AG04450 (cell line): ENCODE results near the gene STIP1. TPM values are rescaled to one million over a fixed set of nuclear protein-coding genes. Genes with fewer than 3 reads are reported as not detected.

Source experiments
- CTCF ChIA-PET: fragments of 300-600, 350-600 bp; formaldehyde crosslinking; extraction: SDS; loops from one replicate; lab custom pipeline; 2022; ENCODE audit warnings: antibody characterized with exemption, inconsistent platforms; lab: Charles Lee
- POLR2A ChIA-PET: fragments of 350-600 bp; formaldehyde crosslinking; extraction: SDS; loops from one replicate; lab custom pipeline; 2021; ENCODE audit warnings: antibody characterized with exemption, inconsistent platforms; lab: Yijun Ruan, JAX
- DNase-seq: peaks from one replicate; pipeline ENCODE4 v3.0.0-alpha.2; 2011; ENCODE audit warnings: low read depth, low spot score
- H3K27ac ChIP-seq: one replicate; pipeline ENCODE4 v1.5.1; 2012; ENCODE audit warnings: low read depth, low read length, control low read depth
- H3K27me3 ChIP-seq: one replicate; pipeline ENCODE4 v1.6.0; 2012; ENCODE audit warnings: low read length; ENCODE audit not compliant: control insufficient read depth, insufficient read depth
- H3K4me3 ChIP-seq: 2 replicates; pipeline ENCODE4 v1.5.1; 2011; ENCODE audit warnings: mild to moderate bottlenecking, low read depth, low read length, control low read depth
- H3K9me3 ChIP-seq: 2 replicates; pipeline ENCODE4 v1.5.1; 2012; ENCODE audit warnings: low read length; ENCODE audit not compliant: control insufficient read depth, insufficient read depth
- polyA plus RNA-seq: library from polyadenylated mRNA; depleted of rRNA; stranded (reverse); fragments of >200 nt; gene quantifications from 2 replicates; pipeline ENCODE4 v1.2.3, GENCODE V29; 2011
- TF ChIP-seq, protein P1 (sequence below): IDR thresholded peaks from 2 replicates; pipeline ENCODE4 v1.5.1; 2011; ENCODE audit warnings: low read depth, low read length, control low read depth, inconsistent platforms

STIP1 gene
- polyA plus RNA-seq, 1 experiment, result 171 TPM

GRCh38 chr11:64219354-64219684, 33.3 kb downstream of the STIP1 start:
- H3K27ac ChIP-seq, result no peak overlapping the region
- H3K27me3 ChIP-seq, result no peaks in the 10 kb centered on the region
- CTCF ChIA-PET, result no interaction called here
- no peak overlapping the region for H3K4me3 ChIP-seq
- DNase-seq, result no peak
- no peaks in the 10 kb centered on the region for H3K9me3 ChIP-seq
- TF ChIP-seq, protein P1, sequence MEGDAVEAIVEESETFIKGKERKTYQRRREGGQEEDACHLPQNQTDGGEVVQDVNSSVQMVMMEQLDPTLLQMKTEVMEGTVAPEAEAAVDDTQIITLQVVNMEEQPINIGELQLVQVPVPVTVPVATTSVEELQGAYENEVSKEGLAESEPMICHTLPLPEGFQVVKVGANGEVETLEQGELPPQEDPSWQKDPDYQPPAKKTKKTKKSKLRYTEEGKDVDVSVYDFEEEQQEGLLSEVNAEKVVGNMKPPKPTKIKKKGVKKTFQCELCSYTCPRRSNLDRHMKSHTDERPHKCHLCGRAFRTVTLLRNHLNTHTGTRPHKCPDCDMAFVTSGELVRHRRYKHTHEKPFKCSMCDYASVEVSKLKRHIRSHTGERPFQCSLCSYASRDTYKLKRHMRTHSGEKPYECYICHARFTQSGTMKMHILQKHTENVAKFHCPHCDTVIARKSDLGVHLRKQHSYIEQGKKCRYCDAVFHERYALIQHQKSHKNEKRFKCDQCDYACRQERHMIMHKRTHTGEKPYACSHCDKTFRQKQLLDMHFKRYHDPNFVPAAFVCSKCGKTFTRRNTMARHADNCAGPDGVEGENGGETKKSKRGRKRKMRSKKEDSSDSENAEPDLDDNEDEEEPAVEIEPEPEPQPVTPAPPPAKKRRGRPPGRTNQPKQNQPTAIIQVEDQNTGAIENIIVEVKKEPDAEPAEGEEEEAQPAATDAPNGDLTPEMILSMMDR, result no peak
- POLR2A ChIA-PET, result interaction anchor here (1.4 kb wide), 1 partner anchor 9 kb away, joined by 3 read pairs; no protein-coding TSS in a partner anchor

GRCh38 chr11:64219755-64220154, 33.8 kb downstream of the STIP1 start:
- Histone ChIP-seq H3K9me3 (no peaks in the 10 kb centered on the region), H3K27ac (no peak overlapping the region), H3K27me3 (no peaks in the 10 kb centered on the region), H3K4me3 (no peak overlapping the region)
- TF ChIP-seq, protein P1, result no peak
- POLR2A ChIA-PET, result interaction anchor here (0.7 to 1.4 kb wide), 2 partner anchors 9 to 11 kb away, joined by 3 to 4 read pairs; no protein-coding TSS in a partner anchor
- no peak for DNase-seq
- CTCF ChIA-PET, result no interaction called here

GRCh38 chr11:64220271-64220670, 34.3 kb downstream of the STIP1 start:
- H3K9me3 ChIP-seq, result no peaks in the 10 kb centered on the region
- TF ChIP-seq, protein P1, result no peak
- ChIA-PET CTCF (no interaction called here), POLR2A (interaction anchor here (0.7 to 1.4 kb wide), 2 partner anchors 10 to 12 kb away, joined by 3 to 4 read pairs; no protein-coding TSS in a partner anchor)
- H3K4me3 ChIP-seq, result no peak overlapping the region
- no peak overlapping the region for H3K27ac ChIP-seq
- no peak for DNase-seq
- no peaks in the 10 kb centered on the region for H3K27me3 ChIP-seq

DNA sequence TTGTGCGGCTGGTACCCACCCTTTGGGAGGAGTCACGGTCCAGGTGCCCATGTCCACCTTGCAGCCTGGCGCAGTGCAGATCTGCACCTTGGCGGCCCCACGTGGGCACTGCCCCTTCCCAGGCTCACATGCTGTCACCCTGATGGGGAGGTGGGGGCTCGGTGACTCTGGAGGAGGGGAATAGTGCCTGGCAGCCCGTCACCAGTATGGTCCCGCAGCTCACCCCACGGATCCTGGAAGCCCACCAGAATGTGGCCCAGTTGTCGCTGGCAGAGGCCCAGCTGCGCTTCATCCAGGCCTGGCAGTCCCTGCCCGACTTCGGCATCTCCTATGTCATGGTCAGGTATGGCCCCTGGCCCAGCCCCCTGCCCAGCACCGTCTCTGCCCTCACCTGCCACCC, 34.8 kb downstream of the STIP1 start:
- DNase-seq, result no peak
- Histone ChIP-seq H3K27ac (no peak overlapping the region), H3K9me3 (no peaks in the 10 kb centered on the region), H3K4me3 (no peak overlapping the region), H3K27me3 (no peaks in the 10 kb centered on the region)
- ChIA-PET CTCF (interaction anchor here (0.6 kb wide), 1 partner anchor 1539 kb away, joined by 7 read pairs; no protein-coding TSS in a partner anchor), POLR2A (interaction anchor here (1.4 kb wide), 1 partner anchor 10 kb away, joined by 3 read pairs; no protein-coding TSS in a partner anchor)
- TF ChIP-seq, protein P1, result no peak

- CTCF ChIA-PET, result interaction anchor here (0.5 to 2.1 kb wide), 3 partner anchors 78 to 316 kb away, joined by 3 to 6 read pairs (median 5); partner anchors contain the start of gene CATSPERZ
- H3K27me3 ChIP-seq, result no peaks in the 10 kb centered on the region
- no peak for DNase-seq
- TF ChIP-seq, protein P1, result no peak
- H3K4me3 ChIP-seq, result no peak overlapping the region
- POLR2A ChIA-PET, result interaction anchor here (1.8 kb wide), 1 partner anchor 12 kb away, joined by 6 read pairs; no protein-coding TSS in a partner anchor
- H3K27ac ChIP-seq, result no peak overlapping the region
- no peaks in the 10 kb centered on the region; the same call in 1 of the 2 replicates for H3K9me3 ChIP-seq
Observed at GRCh38 chr11:64222651-64223000, 36.7 kb downstream of the STIP1 start.
